Lower leg skin (tissue), 3 donors: ENCODE results near the gene C1orf50.

Experiments used
- POLR2A ChIP-seq, 2 donors: fragments of 450-650 bp; IDR thresholded peaks; one replicate each; pipeline ENCODE4 v1.6.1; 2016 to 2017; ENCODE audit warnings: antibody characterized with exemption in 2 of 2, mild to moderate bottlenecking in 1 of 2, moderate library complexity in 1 of 2
- TF ChIP-seq, protein P1 (sequence below), 3 donors: fragments of 450-650 bp; IDR thresholded peaks; one replicate each; pipeline ENCODE4 v1.5.1; 2016; ENCODE audit warnings: antibody characterized with exemption in 3 of 3, mild to moderate bottlenecking in 3 of 3, moderate library complexity in 2 of 3

- TF ChIP-seq POLR2A (IDR thresholded peaks at IDR 0.05): no peak
- TF ChIP-seq, protein P1, sequence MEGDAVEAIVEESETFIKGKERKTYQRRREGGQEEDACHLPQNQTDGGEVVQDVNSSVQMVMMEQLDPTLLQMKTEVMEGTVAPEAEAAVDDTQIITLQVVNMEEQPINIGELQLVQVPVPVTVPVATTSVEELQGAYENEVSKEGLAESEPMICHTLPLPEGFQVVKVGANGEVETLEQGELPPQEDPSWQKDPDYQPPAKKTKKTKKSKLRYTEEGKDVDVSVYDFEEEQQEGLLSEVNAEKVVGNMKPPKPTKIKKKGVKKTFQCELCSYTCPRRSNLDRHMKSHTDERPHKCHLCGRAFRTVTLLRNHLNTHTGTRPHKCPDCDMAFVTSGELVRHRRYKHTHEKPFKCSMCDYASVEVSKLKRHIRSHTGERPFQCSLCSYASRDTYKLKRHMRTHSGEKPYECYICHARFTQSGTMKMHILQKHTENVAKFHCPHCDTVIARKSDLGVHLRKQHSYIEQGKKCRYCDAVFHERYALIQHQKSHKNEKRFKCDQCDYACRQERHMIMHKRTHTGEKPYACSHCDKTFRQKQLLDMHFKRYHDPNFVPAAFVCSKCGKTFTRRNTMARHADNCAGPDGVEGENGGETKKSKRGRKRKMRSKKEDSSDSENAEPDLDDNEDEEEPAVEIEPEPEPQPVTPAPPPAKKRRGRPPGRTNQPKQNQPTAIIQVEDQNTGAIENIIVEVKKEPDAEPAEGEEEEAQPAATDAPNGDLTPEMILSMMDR (IDR thresholded peaks at IDR 0.05): no peak
These were observed 36.1 kb upstream of the C1orf50 start for GRCh38 chr1:42730988-42731387.
